SK-MEL-5 (cell line): ENCODE data around the gene THAP2. TPM values are rescaled to one million over a fixed set of nuclear protein-coding genes. Genes with fewer than 3 reads are reported as not detected.

Experiments
- DNase-seq: peaks from one replicate; pipeline ENCODE4 v3.0.0-alpha.2; 2016; ENCODE audit warnings: low read depth, low spot score
- in situ Hi-C: cut with HindIII; loops from 2 replicates; pipeline ENCODE4 v1.10.0; 2016; ENCODE audit warnings: low sequenced_read_pairs, high pct_unique_total_duplicates, low pct_unique_long_range_greater_than_20kb
- polyA plus RNA-seq, 2 experiments: library from polyadenylated mRNA; depleted of rRNA; stranded (reverse); fragments of >200 nt; gene quantifications; 2 replicates each; pipeline ENCODE4 v1.2.3, GENCODE V29; 2015
- total RNA-seq: library from RNA; depleted of rRNA; stranded (reverse); fragments of >200 nt; shearing (Covaris generic); gene quantifications from 2 replicates; pipeline ENCODE4 v1.2.3, GENCODE V29; 2014; rRNA removed

THAP2 gene
- 0.95 and 2.0 TPM in 2 replicates for total RNA-seq
- polyA plus RNA-seq (2015; cell fraction: cytosol; rRNA removed), result 1.2 and 1.4 TPM in 2 replicates
- polyA plus RNA-seq (2015; cell fraction: nucleus; rRNA removed), result 12.3 and 14.7 TPM in 2 replicates

- DNase-seq, result peak; percentile 99
- in situ Hi-C loops, result no loop called here
Measured at GRCh38 chr12:71663561-71664410, at the start of gene THAP2, which contains the start of gene ZFC3H1. Gene THAP2, plus strand, starts transcription at chr12:71664301. Its CDS starts 209 bp downstream, at chr12:71664510. Gene ZFC3H1, minus strand, starts transcription at chr12:71663848. Its CDS starts 238 bp downstream, at chr12:71663610.

GRCh38 chr12:71621938-71622337 lies 42.2 kb upstream of the THAP2 start:
- no peak for DNase-seq
- in situ Hi-C loops, result no loop called here

GRCh38 chr12:71625476-71625875 lies 38.6 kb upstream of the THAP2 start:
- DNase-seq, result no peak
- in situ Hi-C loops, result no loop called here

GRCh38 chr12:71626098-71626497 lies 38.0 kb upstream of the THAP2 start:
- DNase-seq, result no peak
- in situ Hi-C loops, result no loop called here

- peak; percentile 75 for DNase-seq
- in situ Hi-C loops, result no loop called here
Measured at GRCh38 chr12:71626768-71627167, 37.3 kb upstream of the THAP2 start.

- no peak for DNase-seq
- in situ Hi-C loops, result no loop called here
Measured at GRCh38 chr12:71627438-71628002, 36.6 kb upstream of the THAP2 start.

- peak; percentile 80 for DNase-seq
- in situ Hi-C loops, result no loop called here
Measured at GRCh38 chr12:71636704-71637115, 27.4 kb upstream of the THAP2 start.

GRCh38 chr12:71638499-71638898 lies 25.6 kb upstream of the THAP2 start:
- no peak for DNase-seq
- in situ Hi-C loops, result no loop called here

- peak; percentile 52 for DNase-seq
Measured at GRCh38 chr12:71639341-71639760, 24.8 kb upstream of the THAP2 start.

GRCh38 chr12:71640316-71640715 lies 23.8 kb upstream of the THAP2 start:
- in situ Hi-C loops, result no loop called here
- no peak for DNase-seq

More at GRCh38 chr12:71639341-71639760, 24.8 kb upstream of the THAP2 start:
- in situ Hi-C loops, result no loop called here

- in situ Hi-C loops, result no loop called here
- DNase-seq, result no peak
Measured at GRCh38 chr12:71641390-71641789, 22.7 kb upstream of the THAP2 start.

- in situ Hi-C loops, result no loop called here
Measured at GRCh38 chr12:71642264-71642663, 21.8 kb upstream of the THAP2 start.

GRCh38 chr12:71645268-71645667 lies 18.8 kb upstream of the THAP2 start:
- in situ Hi-C loops, result no loop called here
- peak; percentile 32 for DNase-seq

More at GRCh38 chr12:71642264-71642663, 21.8 kb upstream of the THAP2 start:
- no peak for DNase-seq

GRCh38 chr12:71646512-71646911 lies 17.6 kb upstream of the THAP2 start:
- no peak for DNase-seq
- in situ Hi-C loops, result no loop called here

GRCh38 chr12:71648537-71648936 lies 15.6 kb upstream of the THAP2 start:
- DNase-seq, result no peak
- in situ Hi-C loops, result no loop called here

- no peak for DNase-seq
- in situ Hi-C loops, result no loop called here
Measured at GRCh38 chr12:71649401-71649800, 14.7 kb upstream of the THAP2 start.

GRCh38 chr12:71652656-71653055 lies 11.4 kb upstream of the THAP2 start:
- in situ Hi-C loops, result no loop called here
- DNase-seq, result no peak

- in situ Hi-C loops, result no loop called here
- no peak for DNase-seq
Measured at GRCh38 chr12:71653137-71653536, 11.0 kb upstream of the THAP2 start.

- in situ Hi-C loops, result no loop called here
- DNase-seq, result no peak
Measured at GRCh38 chr12:71654200-71654599, 9.9 kb upstream of the THAP2 start.
